A673 (cell line): Measurements from ENCODE around the gene FRMD4A. TPM values are rescaled to one million over a fixed set of nuclear protein-coding genes. Genes with fewer than 3 reads are reported as not detected.

Experiments
- BruUV-seq: library from RNA; stranded (reverse); fragments of 400-500 nt; replicated peaks from 2 replicates; lab custom pipeline; 2021; lab: Mats Ljungman, UMichigan
- CTCF ChIA-PET: fragments of 300-600 bp; sonication (Branson Sonifier 250); formaldehyde crosslinking; loops from one replicate; lab custom pipeline; 2022; ENCODE audit warnings: antibody characterized with exemption; lab: Charles Lee
- POLR2A ChIA-PET: fragments of 300-600 bp; sonication (Branson Sonifier 250); formaldehyde crosslinking; loops from one replicate; lab custom pipeline; 2022; ENCODE audit warnings: antibody characterized with exemption; ENCODE audit not compliant: low non-redundant PET; lab: Charles Lee
- DNase-seq: peaks from one replicate; pipeline ENCODE4 v3.0.0-alpha.2; 2015; ENCODE audit warnings: low spot score
- H3K27ac ChIP-seq: fragments of 200-600 bp; sonication (generic); 2 replicates; pipeline ENCODE4 v1.5.1; 2016; ENCODE audit warnings: mixed run types, low read depth, mild to moderate bottlenecking, mixed read lengths, antibody characterized with exemption, low read length; ENCODE audit not compliant: poor library complexity, severe bottlenecking
- H3K27me3 ChIP-seq: fragments of 200-600 bp; sonication (generic); replicated peaks from 2 replicates; pipeline ENCODE4 v1.6.1; 2017; ENCODE audit warnings: mixed run types, low read depth, mild to moderate bottlenecking, mixed read lengths, antibody characterized with exemption, low read length; ENCODE audit not compliant: insufficient read depth, poor library complexity
- H3K36me3 ChIP-seq: fragments of 200-600 bp; sonication (generic); 2 replicates; pipeline ENCODE4 v1.6.1; 2016; ENCODE audit warnings: mixed run types, mild to moderate bottlenecking, mixed read lengths, antibody characterized with exemption, low read length; ENCODE audit not compliant: insufficient read depth, poor library complexity, severe bottlenecking
- H3K4me1 ChIP-seq: fragments of 200-600 bp; sonication (generic); 2 replicates; pipeline ENCODE4 v1.6.1; 2017; ENCODE audit warnings: mixed run types, mild to moderate bottlenecking, mixed read lengths, antibody characterized with exemption, low read length; ENCODE audit not compliant: insufficient read depth, poor library complexity, severe bottlenecking
- H3K4me3 ChIP-seq: fragments of 200-600 bp; sonication (generic); 2 replicates; pipeline ENCODE4 v1.5.1; 2016; ENCODE audit warnings: low read depth, mixed run types, mild to moderate bottlenecking, mixed read lengths, low read length; ENCODE audit not compliant: poor library complexity, severe bottlenecking
- H3K9me3 ChIP-seq: fragments of 200-600 bp; sonication (generic); 2 replicates; pipeline ENCODE4 v1.6.1; 2016; ENCODE audit warnings: mixed run types, low read depth, mild to moderate bottlenecking, mixed read lengths, antibody characterized with exemption, low read length; ENCODE audit not compliant: poor library complexity, severe bottlenecking
- CTCF ChIP-seq: fragments of 300-800, 200-600 bp; sonication (generic); conservative IDR thresholded peaks from 2 replicates; pipeline ENCODE4 v1.5.1; 2017; ENCODE audit warnings: low read depth, mild to moderate bottlenecking, antibody characterized with exemption, low read length, moderate library complexity, mixed read lengths
- EZH2 ChIP-seq: fragments of 200-600 bp; sonication (generic); IDR thresholded peaks from 2 replicates; pipeline ENCODE4 v1.6.1; 2017; ENCODE audit warnings: borderline replicate concordance, low read depth, mild to moderate bottlenecking, mixed read lengths, antibody characterized with exemption, low read length; ENCODE audit not compliant: poor library complexity, severe bottlenecking
- intact Hi-C: fragments of 100-400 bp; cut with micrococcal nuclease; formaldehyde crosslinking; loops from one replicate; pipeline ENCODE4 v1.10.0; 2022; ENCODE audit not compliant: unreplicated experiment
- total RNA-seq: library from RNA; stranded (reverse); gene quantifications from 2 replicates; pipeline ENCODE4 v1.2.3, GENCODE V29; 2021

The FRMD4A gene
- total RNA-seq, 1 experiment from 2014 or later, result 26.3 TPM

GRCh38 chr10:14299556-14299955 lies 31.2 kb downstream of the FRMD4A start:
- DNase-seq, result no peak
- Histone ChIP-seq H3K4me1 (no peaks in the 10 kb centered on the region), H3K27me3 (peaks cover 61% of the 10 kb centered on the region), H3K27ac (no peak overlapping the region), H3K4me3 (no peak overlapping the region), H3K9me3 (no peaks in the 10 kb centered on the region), H3K36me3 (no peaks in the 10 kb centered on the region)
- BruUV-seq, result no TSS peak
- ChIA-PET POLR2A (no interaction called here), CTCF (no interaction called here)
- intact Hi-C loops, result loop anchor here (5.0 kb wide), 1 partner anchor 178 kb away; no protein-coding TSS in a partner anchor
- TF ChIP-seq CTCF (no peak), EZH2 (no peak)

GRCh38 chr10:14296065-14296709 lies 34.5 kb downstream of the FRMD4A start:
- H3K4me1 ChIP-seq, result no peaks in the 10 kb centered on the region
- no TSS peak for BruUV-seq
- peak; percentile 6 for DNase-seq

GRCh38 chr10:14294347-14295059 lies 36.2 kb downstream of the FRMD4A start:
- peaks cover 15% of the 10 kb centered on the region for H3K27me3 ChIP-seq
- no peaks in the 10 kb centered on the region for H3K4me1 ChIP-seq
- TF ChIP-seq CTCF, result no peak
- TF ChIP-seq EZH2, result no peak
- no TSS peak for BruUV-seq
- H3K27ac ChIP-seq, result no peak overlapping the region
- peaks cover 11% of the 10 kb centered on the region for H3K9me3 ChIP-seq
- POLR2A ChIA-PET, result no interaction called here
- CTCF ChIA-PET, result no interaction called here
- no peaks in the 10 kb centered on the region for H3K36me3 ChIP-seq
- H3K4me3 ChIP-seq, result no peak overlapping the region
- intact Hi-C loops, result loop anchor here (5.0 kb wide), 1 partner anchor 183 kb away; no protein-coding TSS in a partner anchor
- no peak for DNase-seq

More at GRCh38 chr10:14296065-14296709, 34.5 kb downstream of the FRMD4A start:
- POLR2A ChIA-PET, result no interaction called here
- CTCF ChIA-PET, result no interaction called here
- peaks cover 32% of the 10 kb centered on the region for H3K27me3 ChIP-seq
- no peak overlapping the region for H3K27ac ChIP-seq
- intact Hi-C loops, result loop anchor here (5.0 kb wide), 1 partner anchor 181 kb away; no protein-coding TSS in a partner anchor
- no peak overlapping the region for H3K4me3 ChIP-seq
- peaks cover 2% of the 10 kb centered on the region for H3K9me3 ChIP-seq
- no peak for TF ChIP-seq EZH2
- no peak for TF ChIP-seq CTCF
- no peaks in the 10 kb centered on the region for H3K36me3 ChIP-seq
